ENCODE measurements around the gene BLOC1S3.
"Not testable (repeated sequence)": the region's sequence is repeated elsewhere in the genome, so short reads cannot be mapped to it uniquely, and the experiment has no call there.

Gene BLOC1S3

DNA sequence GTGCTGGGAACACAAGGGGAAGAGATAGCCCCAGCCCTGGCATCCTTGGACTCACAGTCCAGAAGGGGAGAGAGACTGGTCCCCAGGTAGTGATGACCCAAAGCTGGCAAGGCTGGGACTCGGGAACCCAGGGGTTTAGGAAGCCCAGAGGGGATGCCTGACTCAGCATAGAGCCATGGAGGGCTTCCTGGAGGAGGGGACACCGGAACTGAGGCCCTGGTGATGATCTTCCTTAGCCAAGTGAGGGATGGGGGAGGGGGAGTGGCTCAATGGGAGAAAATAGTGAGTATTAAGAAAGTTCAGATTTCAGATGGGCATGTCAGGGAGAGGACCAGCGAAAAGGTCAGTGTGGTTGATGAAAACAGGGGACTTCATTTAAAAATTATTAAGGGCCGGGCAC is 39.8 kb downstream of the BLOC1S3 start:
- no peak for DNase-seq (ENCODE audit: low spot score)

DNA sequence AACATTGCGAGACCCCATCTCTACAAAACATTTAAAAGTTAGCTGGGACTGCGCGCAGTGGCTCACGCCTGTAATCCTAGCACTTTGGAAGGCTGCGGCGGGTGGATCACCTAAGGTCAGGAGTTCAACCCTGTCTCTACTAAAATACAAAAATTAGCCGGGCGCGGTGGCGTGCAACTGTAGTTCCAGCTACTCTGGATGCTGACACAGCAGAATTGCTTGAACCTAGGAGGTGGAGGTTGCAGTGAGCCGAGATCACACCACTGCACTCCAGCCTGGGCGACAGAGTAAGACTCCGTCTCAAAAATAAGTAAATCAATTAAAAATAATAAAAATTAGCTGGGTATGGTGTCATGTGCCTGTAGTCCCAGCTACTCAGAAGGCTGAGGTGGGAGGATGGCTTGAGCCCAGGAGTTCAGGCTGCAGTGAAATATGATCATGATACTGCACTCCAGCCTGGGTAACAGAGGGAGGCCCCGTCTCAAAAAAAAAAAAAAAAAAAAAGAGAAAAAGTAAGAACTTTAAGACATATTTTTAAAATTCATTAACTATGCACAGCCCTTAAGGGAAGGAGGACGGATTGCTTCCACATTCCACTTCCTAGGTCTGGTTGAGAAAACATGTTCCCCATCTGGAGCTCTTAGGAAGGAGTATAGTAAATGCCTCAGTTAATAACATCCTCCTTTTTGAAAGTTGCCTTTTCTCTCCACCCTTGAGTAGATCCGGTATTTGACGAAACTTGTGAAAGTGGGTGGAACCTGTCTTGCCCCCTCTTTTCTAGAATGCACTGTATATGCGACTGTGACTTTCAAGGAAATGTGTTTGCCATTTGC is 40.5 kb downstream of the BLOC1S3 start:
- no peak for DNase-seq (ENCODE audit: low spot score)

DNA sequence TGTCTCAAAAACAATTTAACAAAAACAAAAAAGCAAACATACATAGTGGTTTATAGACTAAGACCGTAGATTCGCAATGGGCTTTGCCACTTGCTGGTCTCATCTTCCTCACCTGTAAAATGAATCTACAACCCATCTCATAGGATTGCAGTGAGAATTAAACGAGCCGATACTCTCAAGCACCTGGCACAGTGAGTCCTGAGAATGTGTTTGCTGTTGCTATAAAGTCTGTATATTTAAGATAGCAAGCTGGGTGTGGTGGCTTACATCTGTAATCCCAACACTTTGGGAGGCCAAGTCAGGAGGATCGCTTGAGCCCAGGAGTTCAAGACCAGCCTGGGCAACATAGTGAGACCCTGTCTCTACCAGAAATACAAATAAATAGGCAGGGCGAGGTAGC is 44.1 kb downstream of the BLOC1S3 start:
- no peak for DNase-seq (ENCODE audit: low spot score)

DNA sequence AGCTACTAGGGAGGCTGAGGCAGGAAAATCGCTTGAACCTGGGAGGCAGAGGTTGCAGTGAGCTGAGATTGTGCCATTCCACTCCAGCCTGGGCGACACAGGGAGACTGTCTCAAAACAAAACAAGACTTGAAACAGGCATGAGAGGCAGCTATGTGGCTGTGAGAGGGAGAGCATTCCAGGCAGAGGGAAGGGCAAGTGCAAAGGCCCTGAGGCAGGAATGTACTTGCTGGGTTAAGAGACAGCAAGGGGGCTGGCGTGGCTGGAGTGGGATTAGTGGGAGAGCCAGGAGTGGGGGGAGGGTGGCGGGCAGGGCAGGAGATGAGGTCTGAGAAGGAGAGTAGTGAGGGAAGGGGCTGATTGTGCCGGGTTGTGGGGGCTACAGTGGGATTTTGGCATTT is 45.3 kb downstream of the BLOC1S3 start:
- DNase-seq (ENCODE audit: low spot score): no peak

DNA sequence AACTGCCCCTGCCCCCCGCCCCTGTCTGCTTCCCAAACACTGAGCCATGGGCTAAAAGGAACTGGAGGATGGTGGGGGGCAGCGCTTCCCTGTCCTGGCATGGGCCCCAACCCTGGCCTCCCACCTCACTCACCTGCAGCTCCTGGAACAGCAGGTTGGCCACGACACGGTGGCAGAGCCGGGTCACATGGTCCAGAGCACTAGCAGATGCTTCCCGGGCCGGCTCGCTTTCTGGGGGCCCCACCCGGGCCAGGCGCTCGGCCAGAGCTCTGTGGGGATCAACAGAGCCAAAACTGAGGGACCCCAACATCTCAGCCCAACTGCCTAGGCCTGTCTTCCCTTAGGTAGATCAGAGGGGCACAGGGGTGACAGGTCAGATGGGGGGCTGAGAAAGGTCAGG is 46.1 kb downstream of the BLOC1S3 start:
- DNase-seq (ENCODE audit: low spot score): no peak

DNA sequence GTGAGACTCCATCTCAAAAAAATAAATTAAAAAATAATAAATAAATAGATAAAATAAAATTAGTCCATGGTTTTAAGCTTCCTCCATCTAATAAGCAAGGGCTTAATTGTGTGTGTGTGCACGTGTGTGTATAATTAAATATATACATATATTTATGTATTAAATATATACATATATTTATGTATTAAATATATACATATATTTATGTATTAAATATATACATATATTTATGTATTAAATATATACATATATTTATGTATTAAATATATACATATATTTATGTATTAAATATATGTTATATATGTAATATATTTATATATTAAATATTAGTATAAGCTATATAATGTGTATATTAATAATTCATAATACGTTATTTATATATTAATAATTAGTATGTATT is 50.5 kb downstream of the BLOC1S3 start:
- not testable (repeated sequence) for DNase-seq (ENCODE audit: low spot score)
